ENCODE data around the gene EMILIN3. TPM values are rescaled to one million over a fixed set of nuclear protein-coding genes. Genes with fewer than 3 reads are reported as not detected.

EMILIN3 gene
- total RNA-seq, 4 donors from 2014 or later, result 0.40 to 1.5 (median 0.90) TPM

DNA sequence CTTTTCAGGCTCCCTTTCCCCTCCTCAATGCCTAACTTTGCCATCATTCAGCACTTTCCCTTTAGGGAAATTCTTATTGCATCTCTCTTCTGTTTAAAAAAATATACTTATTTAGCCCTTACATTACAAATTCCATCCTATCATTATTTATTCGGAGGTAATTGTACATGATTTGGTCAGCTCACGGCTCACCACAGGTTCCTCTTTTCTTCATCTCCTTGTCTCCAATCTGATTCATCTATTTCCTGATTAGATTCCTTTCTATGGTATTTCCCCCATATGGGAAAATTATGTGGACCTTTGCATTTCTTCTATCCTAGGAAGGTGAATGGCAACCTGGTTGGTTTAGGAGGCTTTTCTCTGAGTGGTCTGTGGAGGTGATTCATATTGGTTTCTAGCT lies 12.9 kb upstream of the EMILIN3 start:
- H3K27ac ChIP-seq, result no peak overlapping the region
- H3K27me3 ChIP-seq, result no peaks in the 10 kb centered on the region
- in situ Hi-C loops (cut with MboI; ENCODE audit: low pct_ligation_motif_present in 1 of 4, low pct_unique_long_range_greater_than_20kb in 1 of 4, low sequenced_read_pairs in 3 of 4) (no loop called here), intact Hi-C loops (cut with DNase I; ENCODE audit: low total_unique reads) (no loop called here)
- WGBS, 2 donors (ENCODE audit: low coverage in 1 of 2), result 54 to 74% methylated on average over 2 of the region's 2 CpGs
- H3K4me1 ChIP-seq, result no peaks in the 10 kb centered on the region
- no peak for DNase-seq
- no peak overlapping the region for H3K4me3 ChIP-seq
- no peak for TF ChIP-seq POLR2A (IDR thresholded peaks at IDR 0.05)
- TF ChIP-seq POLR2AphosphoS5 (IDR thresholded peaks at IDR 0.05), result no peak
- TF ChIP-seq, protein P1, sequence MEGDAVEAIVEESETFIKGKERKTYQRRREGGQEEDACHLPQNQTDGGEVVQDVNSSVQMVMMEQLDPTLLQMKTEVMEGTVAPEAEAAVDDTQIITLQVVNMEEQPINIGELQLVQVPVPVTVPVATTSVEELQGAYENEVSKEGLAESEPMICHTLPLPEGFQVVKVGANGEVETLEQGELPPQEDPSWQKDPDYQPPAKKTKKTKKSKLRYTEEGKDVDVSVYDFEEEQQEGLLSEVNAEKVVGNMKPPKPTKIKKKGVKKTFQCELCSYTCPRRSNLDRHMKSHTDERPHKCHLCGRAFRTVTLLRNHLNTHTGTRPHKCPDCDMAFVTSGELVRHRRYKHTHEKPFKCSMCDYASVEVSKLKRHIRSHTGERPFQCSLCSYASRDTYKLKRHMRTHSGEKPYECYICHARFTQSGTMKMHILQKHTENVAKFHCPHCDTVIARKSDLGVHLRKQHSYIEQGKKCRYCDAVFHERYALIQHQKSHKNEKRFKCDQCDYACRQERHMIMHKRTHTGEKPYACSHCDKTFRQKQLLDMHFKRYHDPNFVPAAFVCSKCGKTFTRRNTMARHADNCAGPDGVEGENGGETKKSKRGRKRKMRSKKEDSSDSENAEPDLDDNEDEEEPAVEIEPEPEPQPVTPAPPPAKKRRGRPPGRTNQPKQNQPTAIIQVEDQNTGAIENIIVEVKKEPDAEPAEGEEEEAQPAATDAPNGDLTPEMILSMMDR (IDR thresholded peaks at IDR 0.05), result no peak
- TF ChIP-seq EP300 (IDR thresholded peaks at IDR 0.05; ENCODE audit: low read depth), result no peak
- no peaks in the 10 kb centered on the region for H3K36me3 ChIP-seq
- H3K9me3 ChIP-seq, result no peaks in the 10 kb centered on the region

DNA sequence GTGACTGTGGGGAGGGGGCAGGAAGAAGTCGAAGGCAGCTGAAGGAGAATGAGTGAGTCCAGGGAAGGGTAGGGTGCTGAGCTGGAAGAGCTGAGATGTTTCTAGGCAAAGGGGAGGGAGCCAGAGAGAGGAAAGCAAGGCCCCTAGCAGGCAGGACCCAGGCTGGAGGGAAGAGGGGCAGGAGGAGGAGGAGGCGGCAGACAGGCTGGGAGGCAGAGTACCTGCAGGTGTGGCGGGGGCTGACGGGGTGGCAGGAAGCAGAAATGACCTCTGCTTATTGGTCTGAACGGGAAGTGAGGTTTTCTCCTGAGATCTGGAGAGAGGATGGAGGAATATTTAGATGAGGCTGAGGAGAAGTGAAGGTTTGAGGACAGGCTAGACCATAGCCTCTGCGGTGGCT lies 10.7 kb upstream of the EMILIN3 start:
- no peak overlapping the region for H3K27ac ChIP-seq
- DNase-seq, result no peak
- TF ChIP-seq, protein P1 (IDR thresholded peaks at IDR 0.05), result no peak
- TF ChIP-seq POLR2AphosphoS5 (IDR thresholded peaks at IDR 0.05), result no peak
- 67 to 68% methylated on average over 6 of the region's 6 CpGs for WGBS, 2 donors (ENCODE audit: low coverage in 1 of 2)
- no peaks in the 10 kb centered on the region for H3K36me3 ChIP-seq
- in situ Hi-C loops (cut with MboI; ENCODE audit: low pct_ligation_motif_present in 1 of 4, low pct_unique_long_range_greater_than_20kb in 1 of 4, low sequenced_read_pairs in 3 of 4), result no loop called here
- intact Hi-C loops (cut with DNase I; ENCODE audit: low total_unique reads), result no loop called here
- no peak overlapping the region for H3K4me3 ChIP-seq
- no peaks in the 10 kb centered on the region for H3K27me3 ChIP-seq
- H3K9me3 ChIP-seq, result no peaks in the 10 kb centered on the region
- no peaks in the 10 kb centered on the region for H3K4me1 ChIP-seq

DNA sequence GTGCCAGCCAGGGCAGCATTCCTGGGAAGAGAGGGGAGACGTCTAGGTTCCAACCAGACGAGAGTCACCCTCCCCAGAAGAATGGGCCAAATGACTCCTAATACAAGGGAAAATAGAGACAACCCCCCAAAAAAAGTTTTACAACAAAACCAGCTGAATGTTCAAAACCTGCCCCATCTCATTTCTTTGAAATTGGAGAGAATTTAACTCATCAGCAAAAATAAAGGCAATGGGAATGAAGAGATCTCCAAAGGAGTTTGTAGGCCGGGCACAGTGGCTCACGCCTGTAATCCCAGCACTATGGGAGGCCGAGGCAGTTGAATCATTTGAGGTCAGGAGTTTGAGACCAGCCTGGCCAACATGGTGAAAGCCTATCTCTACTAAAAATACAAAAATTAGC lies 9.7 kb upstream of the EMILIN3 start:
- DNase-seq, result no peak
- 88% methylated on average over 5 of the region's 5 CpGs; no CpG with 5 or more reads in 1 of the 2 donors for WGBS, 2 donors (ENCODE audit: low coverage in 1 of 2)
- Histone ChIP-seq H3K4me1 (no peaks in the 10 kb centered on the region), H3K27me3 (no peaks in the 10 kb centered on the region), H3K4me3 (no peak overlapping the region), H3K9me3 (no peaks in the 10 kb centered on the region), H3K27ac (no peak overlapping the region), H3K36me3 (no peaks in the 10 kb centered on the region)
- TF ChIP-seq EP300 (IDR thresholded peaks at IDR 0.05; ENCODE audit: low read depth) (no peak), POLR2A (IDR thresholded peaks at IDR 0.05) (no peak), POLR2AphosphoS5 (IDR thresholded peaks at IDR 0.05) (no peak)
- TF ChIP-seq, protein P1 (IDR thresholded peaks at IDR 0.05), result no peak
- in situ Hi-C loops (cut with MboI; ENCODE audit: low pct_ligation_motif_present in 1 of 4, low pct_unique_long_range_greater_than_20kb in 1 of 4, low sequenced_read_pairs in 3 of 4) (no loop called here), intact Hi-C loops (cut with DNase I; ENCODE audit: low total_unique reads) (no loop called here)

DNA sequence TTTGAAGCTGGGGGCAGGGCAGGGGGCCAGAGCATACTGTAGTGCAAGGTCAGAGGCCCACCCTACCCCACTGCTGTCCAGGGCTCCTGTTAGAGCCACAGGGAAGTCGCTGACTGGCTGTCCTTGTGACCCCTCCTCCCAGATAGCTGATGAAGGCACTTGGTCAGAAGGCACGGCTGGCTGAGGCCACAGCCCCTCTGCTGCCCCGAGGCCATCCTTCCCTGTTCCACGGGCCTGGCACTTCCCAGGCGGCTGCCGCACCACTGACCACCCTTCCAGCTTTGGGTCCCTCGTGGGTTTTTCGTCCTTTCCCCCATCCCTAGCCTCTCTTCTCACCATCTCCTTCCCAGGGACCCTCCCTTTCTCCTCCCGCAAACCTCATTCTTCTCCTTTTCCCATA lies 9.2 kb upstream of the EMILIN3 start:
- in situ Hi-C loops (cut with MboI; ENCODE audit: low pct_ligation_motif_present in 1 of 4, low pct_unique_long_range_greater_than_20kb in 1 of 4, low sequenced_read_pairs in 3 of 4) (no loop called here), intact Hi-C loops (cut with DNase I; ENCODE audit: low total_unique reads) (no loop called here)
- Histone ChIP-seq H3K4me3 (no peak overlapping the region), H3K27ac (no peak overlapping the region), H3K36me3 (no peaks in the 10 kb centered on the region), H3K27me3 (no peaks in the 10 kb centered on the region), H3K9me3 (no peaks in the 10 kb centered on the region), H3K4me1 (no peaks in the 10 kb centered on the region)
- no peak for DNase-seq
- TF ChIP-seq, protein P1 (IDR thresholded peaks at IDR 0.05), result no peak
- no peak for TF ChIP-seq POLR2AphosphoS5 (IDR thresholded peaks at IDR 0.05)
- no peak for TF ChIP-seq EP300 (IDR thresholded peaks at IDR 0.05; ENCODE audit: low read depth)
- no peak for TF ChIP-seq POLR2A (IDR thresholded peaks at IDR 0.05)
- WGBS, 2 donors (ENCODE audit: low coverage in 1 of 2), result 77 to 80% methylated on average over 1 to 9 of the region's 9 CpGs

All from transverse colon (tissue), 4 donors.